Measurements from ENCODE around the gene REV3L.

DNA sequence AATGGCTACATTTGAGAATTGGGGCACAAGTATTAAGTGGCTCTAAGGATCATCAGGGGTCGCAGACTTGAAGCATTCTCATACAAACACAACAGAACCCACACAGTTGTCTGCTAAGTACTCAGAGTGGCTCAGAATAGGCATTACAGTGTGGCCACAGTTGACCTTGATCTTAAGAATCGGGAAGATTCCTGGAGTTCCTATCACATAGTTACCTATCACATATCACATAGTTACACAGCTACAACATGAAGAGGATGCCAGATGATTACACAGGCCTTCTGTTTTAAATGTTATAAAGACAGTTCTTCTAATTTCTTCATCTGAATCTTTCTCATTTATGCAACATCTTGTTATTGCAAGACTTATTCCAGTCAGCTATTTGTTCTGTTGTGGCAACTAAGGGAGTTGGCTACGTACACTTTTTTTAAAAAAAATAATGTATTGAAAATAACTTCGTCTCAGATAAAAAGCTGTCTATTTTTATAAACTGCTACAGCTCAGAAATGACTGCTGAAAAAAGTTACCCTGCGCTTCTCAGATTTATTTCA is 129.0 kb downstream of the REV3L start:
- TF ChIP-seq, protein P1, sequence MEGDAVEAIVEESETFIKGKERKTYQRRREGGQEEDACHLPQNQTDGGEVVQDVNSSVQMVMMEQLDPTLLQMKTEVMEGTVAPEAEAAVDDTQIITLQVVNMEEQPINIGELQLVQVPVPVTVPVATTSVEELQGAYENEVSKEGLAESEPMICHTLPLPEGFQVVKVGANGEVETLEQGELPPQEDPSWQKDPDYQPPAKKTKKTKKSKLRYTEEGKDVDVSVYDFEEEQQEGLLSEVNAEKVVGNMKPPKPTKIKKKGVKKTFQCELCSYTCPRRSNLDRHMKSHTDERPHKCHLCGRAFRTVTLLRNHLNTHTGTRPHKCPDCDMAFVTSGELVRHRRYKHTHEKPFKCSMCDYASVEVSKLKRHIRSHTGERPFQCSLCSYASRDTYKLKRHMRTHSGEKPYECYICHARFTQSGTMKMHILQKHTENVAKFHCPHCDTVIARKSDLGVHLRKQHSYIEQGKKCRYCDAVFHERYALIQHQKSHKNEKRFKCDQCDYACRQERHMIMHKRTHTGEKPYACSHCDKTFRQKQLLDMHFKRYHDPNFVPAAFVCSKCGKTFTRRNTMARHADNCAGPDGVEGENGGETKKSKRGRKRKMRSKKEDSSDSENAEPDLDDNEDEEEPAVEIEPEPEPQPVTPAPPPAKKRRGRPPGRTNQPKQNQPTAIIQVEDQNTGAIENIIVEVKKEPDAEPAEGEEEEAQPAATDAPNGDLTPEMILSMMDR (IDR thresholded peaks at IDR 0.05 in 2 of 3, conservative IDR thresholded peaks at IDR 0.05 in 1 of 3; ENCODE audit: borderline replicate concordance in 1 of 3, insufficient read depth in 1 of 3, low read depth in 2 of 3, low read length in 2 of 3), result no peak
- TF ChIP-seq RAD21 (IDR thresholded peaks at IDR 0.05; ENCODE audit: low read depth), result no peak
